HG03378 (cell line): ENCODE results near the gene POMGNT1.
"Not testable (repeated sequence)": the region's sequence is repeated elsewhere in the genome, so short reads cannot be mapped to it uniquely, and the experiment has no call there.

ENCODE experiments used
- ATAC-seq: cut with Tn5 transposase; IDR thresholded peaks from one replicate; pipeline ENCODE4 v1.9.1; 2021; ENCODE audit warnings: mild to moderate bottlenecking, moderate library complexity; ENCODE audit not compliant: unreplicated experiment

Gene POMGNT1

GRCh38 chr1:46197964-46198811 lies at the start of gene POMGNT1:
Gene POMGNT1 (minus strand): TSS chr1:46198434. CDS start chr1:46197821, 613 bp downstream.
- peak; percentile 46 for ATAC-seq

- ATAC-seq = peak; percentile 88
Measured at GRCh38 chr1:46247436-46248121, 49.3 kb upstream of the POMGNT1 start, which contains the start of gene RAD54L. Gene RAD54L (plus strand): TSS chr1:46247763. CDS start chr1:46248406, 643 bp downstream.

GRCh38 chr1:46246548-46247435 lies 48.6 kb upstream of the POMGNT1 start:
- peak; percentile 28 for ATAC-seq

GRCh38 chr1:46246136-46246535 lies 47.9 kb upstream of the POMGNT1 start:
- not testable (repeated sequence) for ATAC-seq

- no peak for ATAC-seq
Measured at GRCh38 chr1:46244656-46245371, 46.6 kb upstream of the POMGNT1 start.

GRCh38 chr1:46243831-46244230 lies 45.6 kb upstream of the POMGNT1 start:
- not testable (repeated sequence) for ATAC-seq

GRCh38 chr1:46242918-46243317 lies 44.7 kb upstream of the POMGNT1 start:
- ATAC-seq = no peak

- not testable (repeated sequence) for ATAC-seq
Measured at GRCh38 chr1:46241733-46242132, 43.5 kb upstream of the POMGNT1 start.

GRCh38 chr1:46238865-46239264 lies 40.6 kb upstream of the POMGNT1 start:
- not testable (repeated sequence) for ATAC-seq

- no peak for ATAC-seq
Measured at GRCh38 chr1:46236882-46237281, 38.6 kb upstream of the POMGNT1 start.

GRCh38 chr1:46231231-46231630 lies 33.0 kb upstream of the POMGNT1 start:
- ATAC-seq = not testable (repeated sequence)

GRCh38 chr1:46224966-46225365 lies 26.7 kb upstream of the POMGNT1 start:
- no peak for ATAC-seq

GRCh38 chr1:46223472-46223943 lies 25.3 kb upstream of the POMGNT1 start:
- peak; percentile 45 for ATAC-seq

GRCh38 chr1:46223055-46223454 lies 24.8 kb upstream of the POMGNT1 start:
- not testable (repeated sequence) for ATAC-seq

GRCh38 chr1:46221749-46222148 lies 23.5 kb upstream of the POMGNT1 start:
- no peak for ATAC-seq

GRCh38 chr1:46220808-46221207 lies 22.6 kb upstream of the POMGNT1 start:
- ATAC-seq = no peak

- no peak for ATAC-seq
Measured at GRCh38 chr1:46219551-46220520, 21.6 kb upstream of the POMGNT1 start.

GRCh38 chr1:46218443-46218842 lies 20.2 kb upstream of the POMGNT1 start:
- ATAC-seq = no peak

GRCh38 chr1:46215504-46215903 lies 17.3 kb upstream of the POMGNT1 start:
- no peak for ATAC-seq
